Dermis blood vessel endothelial cell (primary cell): Measurements from ENCODE around the gene SRR. TPM values are rescaled to one million over a fixed set of nuclear protein-coding genes. Genes with fewer than 3 reads are reported as not detected.
A peak's percentile ranks its signal among the peaks of the same experiment; 100 is the strongest.

Source experiments
- DNase-seq: peaks from one replicate; pipeline ENCODE4 v3.0.0; 2010
- total RNA-seq: library from RNA; depleted of rRNA; stranded (reverse); fragments of >200 nt; gene quantifications from 2 replicates; pipeline ENCODE4 v1.2.3, GENCODE V29; 2014

The SRR gene
- total RNA-seq, 1 donor from 2014 or later, result 13.6 TPM

DNA sequence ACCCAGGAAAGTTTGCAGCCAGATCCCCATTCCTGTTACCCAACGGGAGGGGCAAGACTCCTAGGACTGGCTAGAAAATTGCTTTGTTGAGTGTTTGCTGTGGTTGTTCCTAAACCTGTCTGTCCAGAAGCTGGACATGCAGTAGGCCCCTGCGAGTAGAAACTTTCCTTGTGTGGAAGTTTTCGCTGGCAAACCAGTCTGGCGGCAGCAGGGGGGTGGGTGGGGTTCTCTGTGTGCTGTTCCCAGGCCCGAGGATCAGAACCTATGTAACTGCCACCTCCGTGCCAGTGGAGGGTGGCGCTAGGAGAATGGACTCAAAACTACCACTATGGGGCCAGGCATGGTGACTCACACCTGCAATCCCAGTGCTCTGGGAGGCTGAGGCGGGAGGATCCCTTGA is 42.7 kb downstream of the SRR start:
- DNase-seq, result no peak

DNA sequence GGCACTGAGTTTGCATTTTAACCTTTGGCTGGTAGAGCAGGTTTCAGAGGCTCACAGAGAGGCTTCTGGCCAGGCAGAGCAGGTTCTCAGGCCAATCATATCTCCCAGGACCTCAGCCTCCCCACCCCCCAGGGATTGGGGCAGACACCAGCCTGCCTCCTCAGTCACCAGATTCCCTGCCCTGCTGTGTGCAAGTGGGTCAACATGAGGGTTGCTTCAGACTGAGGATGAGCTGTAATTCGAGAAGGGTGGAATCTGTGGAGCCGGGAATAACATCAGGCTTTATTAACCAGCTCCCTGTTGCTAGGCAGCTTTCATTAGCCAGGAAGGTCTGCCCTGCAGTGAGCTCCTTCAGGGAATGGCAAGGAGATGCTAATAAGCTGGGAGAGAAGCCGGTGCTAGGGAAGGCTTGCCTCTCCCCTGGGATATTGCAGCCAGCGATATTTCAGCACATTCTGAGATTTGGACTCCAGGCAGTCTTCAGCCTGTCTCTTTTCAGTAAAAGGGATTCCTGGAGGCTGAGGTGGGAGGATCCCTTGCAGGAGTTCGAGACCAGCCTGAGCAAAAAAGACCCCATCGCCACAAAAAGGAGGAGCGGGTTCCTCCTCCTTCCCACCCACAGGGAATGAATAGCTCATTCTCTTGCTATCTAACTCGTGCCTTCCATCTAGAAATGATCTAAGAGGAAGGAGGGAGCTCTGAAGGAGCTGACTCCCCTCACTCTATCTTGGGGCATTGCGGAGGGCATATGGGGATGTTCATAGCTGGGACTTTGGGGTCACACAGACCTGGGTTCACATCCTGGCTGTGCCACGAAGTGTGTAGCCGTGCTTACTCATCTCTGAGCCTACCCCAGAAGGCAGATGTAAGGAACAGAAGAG is 44.3 kb downstream of the SRR start:
- no peak for DNase-seq

DNA sequence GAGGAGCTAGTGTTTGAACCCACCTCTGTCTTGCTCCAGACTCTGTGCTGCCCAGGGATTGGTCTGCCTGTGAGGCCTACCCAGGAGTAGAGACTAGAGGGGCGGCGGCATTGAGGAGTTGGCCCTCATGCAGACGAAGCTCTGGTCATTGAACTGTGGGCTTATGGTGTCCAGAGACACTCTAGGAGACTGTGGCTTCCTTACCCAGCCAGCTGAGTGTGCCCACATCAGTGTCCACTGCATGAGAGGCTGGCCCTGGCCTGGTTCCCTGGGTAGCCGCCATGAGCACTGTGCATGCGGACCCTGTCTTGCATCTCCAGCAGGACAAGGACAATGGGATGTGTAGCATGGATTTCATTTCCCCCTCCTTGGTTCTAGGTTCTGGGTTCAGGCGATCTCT is 47.5 kb downstream of the SRR start:
- no peak for DNase-seq

DNA sequence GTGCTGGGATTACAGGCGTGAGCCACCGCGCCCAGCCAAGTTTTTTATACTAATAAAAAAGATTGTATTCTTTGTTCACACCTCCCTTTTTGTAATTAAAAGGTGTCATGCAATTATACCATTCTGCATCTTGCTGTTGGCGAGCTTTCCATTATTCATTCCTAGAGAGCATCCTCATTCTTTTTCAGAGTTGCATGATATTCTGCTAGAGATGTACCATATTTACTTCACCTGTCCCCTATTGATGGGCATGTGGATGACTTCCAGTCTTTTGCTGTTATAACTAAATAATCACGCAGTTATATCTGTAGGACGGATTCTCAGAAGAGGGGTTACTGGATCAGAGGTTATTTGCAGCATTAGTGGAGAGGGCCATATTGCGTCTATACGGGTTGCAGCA is 50.6 kb downstream of the SRR start:
- no peak for DNase-seq

DNA sequence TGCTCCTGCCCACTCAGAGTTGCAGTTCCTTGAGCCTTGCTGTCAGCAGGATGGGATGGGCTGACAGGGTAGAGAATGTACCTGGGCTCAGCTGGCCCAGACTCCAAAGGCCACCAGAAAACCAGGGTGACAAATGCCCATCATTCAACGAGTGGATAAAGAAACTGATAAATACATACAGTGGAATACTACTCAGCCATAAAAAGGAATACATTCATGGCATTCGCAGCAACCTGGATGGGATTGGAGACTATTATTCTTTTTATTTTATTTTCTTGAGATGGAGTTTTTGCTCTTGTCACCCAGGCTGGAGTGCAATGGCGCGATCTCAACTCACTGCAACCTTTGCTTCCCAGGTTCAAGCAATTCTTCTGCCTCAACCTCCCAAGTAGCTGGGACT is 53.5 kb downstream of the SRR start:
- no peak for DNase-seq

DNA sequence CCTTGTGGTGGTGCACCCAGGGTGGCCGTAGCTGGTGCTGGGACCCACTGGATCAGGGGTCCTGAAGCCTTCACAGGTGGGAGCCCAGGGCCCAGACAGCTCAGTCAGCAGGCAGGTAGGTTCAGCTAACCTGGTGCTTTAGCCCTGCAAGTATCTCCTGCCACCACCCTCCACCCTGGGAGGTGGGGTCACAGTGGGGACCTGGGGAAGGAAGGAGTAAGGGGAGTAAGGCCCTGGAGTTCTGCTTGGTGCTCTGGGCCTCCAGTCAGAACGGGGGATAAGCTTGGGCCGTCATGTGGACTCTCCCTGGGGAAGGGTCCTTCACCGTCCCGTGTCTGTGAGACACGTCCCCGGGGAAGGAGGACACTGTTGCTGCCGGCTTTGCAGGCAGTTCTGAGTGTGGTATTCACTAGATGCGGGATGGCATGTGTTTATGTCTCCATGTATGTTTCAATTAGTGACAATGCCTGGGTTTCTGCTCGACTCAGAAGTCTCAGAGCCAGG is 54.2 kb downstream of the SRR start:
- no peak for DNase-seq

DNA sequence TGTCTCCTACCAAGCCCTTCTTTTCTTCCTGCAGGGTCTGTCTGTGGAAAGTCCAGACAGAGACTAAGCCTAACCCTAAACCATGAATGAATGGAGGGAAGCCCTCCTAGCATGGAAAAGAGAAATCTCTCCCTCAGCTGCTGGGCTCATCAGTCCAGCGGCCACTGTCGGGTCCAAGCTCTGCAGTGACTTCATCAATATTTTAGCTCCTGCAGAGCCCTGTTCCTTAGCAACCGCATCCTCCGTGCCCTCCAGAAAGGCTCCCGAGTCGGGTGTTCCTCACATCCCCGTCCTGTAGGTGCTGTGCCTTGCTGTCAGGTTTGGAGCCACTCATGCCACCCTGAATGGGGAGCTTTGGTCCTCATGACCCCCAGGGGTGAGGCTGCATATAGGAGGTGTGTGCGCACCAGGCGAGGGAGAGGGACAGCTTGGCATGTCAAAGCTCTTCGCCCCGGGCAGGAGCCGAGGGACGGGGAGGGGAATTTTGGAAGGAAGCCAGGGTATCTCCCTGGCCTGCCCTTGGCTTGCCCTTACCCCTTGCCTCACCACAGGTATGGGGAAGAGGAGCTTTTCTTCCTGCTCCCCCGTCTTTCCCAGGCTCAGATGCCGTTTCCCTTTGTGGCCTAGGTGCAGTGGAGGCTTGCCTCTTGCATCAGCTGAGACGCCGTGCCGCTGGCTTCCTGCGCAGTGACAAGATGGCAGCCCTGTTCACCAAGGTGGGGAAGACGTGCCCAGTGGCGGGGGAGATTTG is 57.4 kb downstream of the SRR start:
- no peak for DNase-seq

DNA sequence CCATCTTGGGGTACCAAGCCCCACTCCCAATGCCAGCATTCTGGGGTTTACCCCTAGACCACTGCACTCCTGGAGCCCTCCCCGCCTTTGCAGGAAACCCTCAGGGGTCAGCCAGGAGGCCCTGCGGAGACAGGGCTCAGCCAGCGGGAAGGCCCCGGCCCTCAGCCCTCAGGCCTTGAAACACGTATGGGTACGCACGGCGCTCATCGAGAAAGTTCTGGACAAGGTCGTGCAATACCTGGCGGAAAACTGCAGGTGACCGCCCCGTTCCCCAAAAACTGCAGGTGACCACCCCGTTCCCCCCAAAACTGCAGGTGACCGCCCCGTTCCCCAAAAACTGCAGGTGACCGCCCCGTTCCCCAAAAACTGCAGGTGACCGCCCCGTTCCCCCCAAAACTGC is 58.3 kb downstream of the SRR start:
- no peak for DNase-seq

DNA sequence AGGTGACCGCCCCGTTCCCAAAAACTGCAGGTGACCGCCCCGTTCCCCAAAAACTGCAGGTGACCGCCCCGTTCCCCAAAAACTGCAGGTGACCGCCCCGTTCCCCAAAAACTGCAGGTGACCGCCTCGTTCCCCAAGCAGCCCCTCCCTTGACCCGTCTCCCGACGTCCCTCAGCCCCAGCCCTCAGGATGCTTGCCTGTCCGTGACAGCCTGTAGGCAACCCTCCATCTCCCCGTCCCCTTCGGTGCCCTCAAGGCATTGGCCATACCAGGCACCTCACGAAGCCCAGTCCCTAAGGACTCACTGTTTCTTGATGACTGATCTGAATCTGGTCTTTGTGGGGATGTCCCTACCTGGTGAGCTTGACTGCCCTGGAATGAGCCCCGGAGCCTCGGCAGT is 58.7 kb downstream of the SRR start:
- DNase-seq, result no peak

DNA sequence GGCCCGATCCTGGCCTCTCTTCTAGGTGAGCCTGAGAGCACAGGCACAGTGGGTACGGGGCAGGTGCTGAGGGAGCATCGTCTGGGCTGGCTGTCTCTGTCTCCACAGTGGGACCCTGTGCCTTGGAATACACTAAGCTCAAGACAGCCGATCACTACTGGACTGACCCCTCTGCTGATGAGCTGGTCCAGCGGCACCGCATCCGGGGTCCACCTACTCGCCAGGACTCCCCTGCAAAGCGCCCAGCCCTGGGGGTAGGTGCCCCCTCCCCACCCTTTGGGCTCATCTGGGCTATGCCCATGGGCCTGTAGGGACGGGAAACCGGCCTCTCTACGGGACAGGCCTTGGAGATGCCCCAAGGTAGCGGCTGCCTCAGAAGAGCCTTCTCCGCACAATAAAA is 59.1 kb downstream of the SRR start:
- no peak for DNase-seq

DNA sequence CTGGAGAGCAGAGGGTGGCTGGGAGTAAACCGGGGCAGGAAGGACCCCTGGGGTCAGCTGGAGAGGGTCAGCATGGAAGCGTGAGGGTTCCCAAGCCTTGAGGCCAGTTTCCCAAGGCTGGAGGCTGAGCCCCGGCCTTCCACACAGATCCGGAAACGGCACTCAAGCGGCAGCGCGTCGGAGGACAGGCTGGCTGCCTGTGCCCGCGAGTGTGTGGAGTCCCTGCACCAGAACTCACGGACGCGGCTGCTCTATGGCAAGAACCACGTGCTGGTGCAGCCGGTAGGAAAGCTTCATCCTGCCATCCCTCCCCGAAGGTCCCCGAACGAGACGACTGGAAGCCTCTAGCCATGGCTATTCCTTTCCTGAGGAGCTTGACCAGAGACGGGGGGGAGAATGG is 59.6 kb downstream of the SRR start:
- no peak for DNase-seq

DNA sequence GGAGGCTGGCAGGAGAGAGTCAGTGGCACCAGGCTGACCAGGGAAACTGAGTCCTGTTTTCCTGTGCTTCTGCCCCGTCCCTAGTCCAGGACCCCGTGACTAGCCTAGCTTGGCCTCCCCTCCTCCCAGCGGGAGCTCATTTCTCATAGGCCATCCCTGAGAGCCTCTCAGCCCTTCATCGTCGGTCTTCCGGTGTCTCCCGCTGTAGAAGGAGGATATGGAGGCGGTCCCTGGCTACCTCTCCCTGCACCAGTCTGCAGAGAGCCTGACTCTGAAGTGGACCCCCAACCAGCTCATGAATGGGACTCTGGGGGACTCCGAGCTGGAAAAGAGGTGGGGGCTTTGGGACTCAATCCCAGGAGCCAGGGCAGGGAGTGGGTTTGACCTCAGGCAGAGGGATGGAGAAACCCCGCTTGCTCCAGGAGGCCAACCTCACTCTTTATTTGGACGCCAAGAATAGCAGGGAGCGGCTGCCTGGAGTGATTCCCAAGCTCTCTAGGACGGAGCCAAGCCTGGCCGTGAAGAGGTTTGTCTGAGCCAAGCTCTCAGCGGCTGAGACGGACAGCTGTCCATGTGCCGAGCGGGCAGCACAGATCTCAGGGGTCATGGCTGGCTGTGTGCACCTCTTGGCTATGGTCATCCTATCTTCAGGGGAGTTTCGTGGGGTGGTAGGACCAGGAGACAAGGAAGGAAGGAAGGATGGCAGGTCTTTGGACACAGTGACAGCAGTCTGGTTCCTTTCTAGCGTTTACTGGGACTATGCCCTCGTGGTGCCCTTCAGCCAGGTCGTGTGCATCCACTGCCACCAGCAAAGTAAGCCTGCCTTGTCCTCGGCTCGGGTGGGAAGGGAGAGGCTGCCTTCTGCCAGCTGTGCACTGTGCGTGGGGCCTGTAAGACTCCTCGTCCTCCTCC is 60.4 kb downstream of the SRR start:
- no peak for DNase-seq

DNA sequence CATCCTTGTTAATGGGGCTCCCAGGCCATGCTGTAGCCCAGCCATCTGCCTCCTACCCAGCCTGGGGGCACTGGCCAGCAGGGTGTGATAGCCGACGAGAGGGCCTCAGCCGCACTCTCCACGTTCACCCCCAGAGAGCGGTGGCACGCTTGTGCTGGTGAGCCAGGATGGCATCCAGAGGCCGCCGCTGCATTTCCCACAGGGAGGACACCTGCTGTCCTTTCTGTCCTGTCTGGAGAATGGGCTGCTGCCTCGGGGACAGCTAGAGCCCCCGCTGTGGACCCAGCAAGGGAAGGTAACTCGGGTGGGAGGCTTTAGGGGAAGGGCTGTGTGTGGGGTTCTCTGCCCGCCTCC is 61.0 kb downstream of the SRR start:
- no peak for DNase-seq

DNA sequence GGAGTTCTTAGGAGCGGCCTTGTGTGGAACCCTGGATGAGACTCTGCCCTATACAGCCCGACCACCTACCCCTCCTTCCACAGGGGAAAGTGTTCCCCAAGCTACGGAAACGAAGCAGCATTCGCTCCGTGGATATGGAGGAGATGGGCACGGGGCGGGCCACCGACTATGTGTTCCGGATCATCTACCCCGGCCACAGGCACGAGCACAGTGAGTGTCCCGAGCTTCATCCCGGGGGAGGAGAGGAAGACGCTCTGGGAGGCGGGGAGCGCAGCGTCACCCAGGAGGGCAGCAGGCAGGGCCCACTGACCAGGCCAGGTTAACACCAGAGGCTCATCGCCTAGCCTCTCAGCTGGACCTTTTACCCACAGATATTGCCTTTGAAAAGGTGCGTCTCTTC is 61.4 kb downstream of the SRR start:
- no peak for DNase-seq

DNA sequence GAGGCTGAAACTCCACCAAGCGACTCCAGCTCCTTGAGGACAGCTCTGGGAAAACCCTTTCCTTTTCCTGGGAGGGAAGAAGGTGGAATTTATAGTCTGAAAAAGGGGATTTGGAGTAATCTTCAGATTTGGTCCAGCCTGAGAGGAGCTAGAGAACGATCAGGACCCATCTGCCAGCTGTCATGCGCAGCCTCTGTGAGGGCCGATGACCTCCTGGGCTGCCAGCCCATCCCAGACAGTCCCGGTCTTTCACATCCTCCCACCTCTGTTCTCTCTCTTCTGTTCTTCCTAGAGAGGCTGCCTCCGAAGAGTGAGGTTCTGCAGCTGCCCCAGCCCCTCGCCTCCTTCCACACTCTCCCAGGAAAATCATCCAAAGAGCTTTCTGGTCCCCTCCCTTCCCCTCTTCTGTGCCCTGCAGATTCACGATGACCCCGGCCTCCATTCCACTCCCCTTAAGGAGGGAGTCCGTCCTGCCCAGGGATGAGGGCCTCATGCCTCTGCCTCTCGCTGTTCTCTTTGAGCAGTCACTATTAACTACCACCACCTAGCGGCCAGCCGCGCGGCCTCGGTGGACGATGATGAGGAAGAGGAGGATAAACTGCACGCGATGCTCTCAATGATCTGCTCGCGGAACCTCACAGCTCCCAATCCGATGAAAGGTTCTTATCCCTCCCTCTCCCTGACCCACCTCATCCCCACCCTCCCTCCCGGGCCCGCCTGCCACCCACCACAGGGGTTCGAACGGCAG is 63.2 kb downstream of the SRR start:
- DNase-seq, result no peak

DNA sequence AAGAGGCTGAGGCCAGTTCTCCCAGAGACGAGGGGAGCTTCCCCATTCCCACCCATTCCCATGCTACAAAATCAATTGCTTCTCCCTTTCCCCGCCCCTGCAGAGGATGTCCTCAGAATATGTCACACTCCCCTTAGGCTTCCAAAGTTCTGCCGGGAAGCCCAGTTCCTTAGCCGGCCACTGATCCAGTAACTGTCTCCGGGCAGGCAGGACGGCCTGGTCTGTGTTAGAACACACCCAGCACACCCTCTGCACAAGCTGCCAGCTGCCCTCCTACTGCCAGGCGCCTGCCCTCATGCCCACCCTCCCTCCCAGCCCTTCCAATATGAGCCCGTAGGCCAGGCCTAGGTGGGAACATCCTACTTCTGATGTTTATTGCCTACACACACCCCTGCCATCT is 64.6 kb downstream of the SRR start:
- DNase-seq, result no peak

DNA sequence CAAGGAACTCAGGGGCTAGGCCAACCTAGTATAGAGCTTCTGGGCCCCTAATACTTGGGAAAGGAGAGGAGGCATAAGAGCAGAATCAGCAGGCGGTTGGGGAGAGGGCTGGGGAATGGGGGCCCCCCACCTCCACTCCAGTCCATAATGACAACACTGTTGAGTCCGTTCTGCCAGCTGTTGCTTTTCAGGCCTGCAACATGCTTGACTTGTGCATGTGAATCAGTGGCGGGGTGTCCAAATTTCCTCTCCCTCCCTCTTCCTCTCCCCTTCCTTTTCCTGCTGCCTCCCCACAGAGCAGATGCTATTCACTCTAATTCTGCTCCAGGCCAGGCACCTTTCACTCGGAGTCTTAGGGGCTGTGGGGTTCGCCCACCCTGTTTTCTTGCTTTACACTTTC is 65.3 kb downstream of the SRR start:
- peak; percentile 28 for DNase-seq

DNA sequence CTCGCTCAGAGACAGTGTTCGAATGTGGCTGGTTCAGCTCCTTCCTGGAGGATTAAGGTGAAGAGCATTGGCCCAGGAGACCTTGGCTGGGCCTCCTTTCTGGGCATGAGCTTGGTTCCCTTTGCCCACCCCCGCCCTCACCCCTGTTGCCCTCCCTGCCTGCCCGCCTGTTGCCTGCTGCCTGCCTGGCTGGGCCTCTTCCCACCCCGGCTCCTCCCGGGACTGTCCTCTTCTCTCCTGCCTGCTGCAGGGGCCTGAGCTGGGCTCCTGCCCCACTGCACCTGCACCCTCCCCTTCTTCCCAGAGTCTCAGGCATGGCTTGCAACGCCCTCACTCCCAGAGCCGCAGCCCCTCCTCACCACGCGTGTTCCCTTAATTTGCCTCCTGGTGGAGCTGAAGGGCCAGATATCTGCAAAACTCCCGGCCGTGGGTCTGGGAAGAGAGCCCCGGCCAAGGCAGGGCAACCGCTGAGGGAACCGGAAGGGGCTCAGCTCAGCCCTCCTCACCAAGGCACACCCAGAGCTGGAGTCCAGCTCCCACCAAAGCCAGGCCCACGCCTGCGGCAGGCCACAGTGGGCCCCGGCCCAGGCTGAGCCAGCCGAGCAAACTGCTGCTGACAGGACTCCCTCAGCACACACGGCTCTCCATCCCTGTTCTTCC is 65.9 kb downstream of the SRR start:
- DNase-seq, result no peak

DNA sequence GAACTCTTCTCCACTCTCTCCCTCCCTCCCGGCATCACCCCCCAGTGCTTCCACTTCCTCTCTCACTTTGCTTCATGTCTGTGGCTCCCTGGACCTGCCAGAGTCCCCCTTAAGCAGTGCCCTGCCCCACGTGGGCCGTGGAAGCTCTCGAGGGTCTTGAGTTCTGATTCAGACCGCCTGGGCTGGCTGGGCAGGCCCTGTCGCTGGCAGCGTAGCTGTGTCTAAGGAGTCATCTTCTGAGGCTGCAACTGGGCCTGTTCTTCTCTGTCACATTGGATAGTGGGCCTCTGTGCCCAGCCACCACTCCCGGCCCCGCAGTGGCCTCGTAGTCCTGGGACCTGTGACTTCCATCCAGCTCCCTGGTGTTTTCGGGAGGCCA is 66.5 kb downstream of the SRR start:
- no peak for DNase-seq

DNA sequence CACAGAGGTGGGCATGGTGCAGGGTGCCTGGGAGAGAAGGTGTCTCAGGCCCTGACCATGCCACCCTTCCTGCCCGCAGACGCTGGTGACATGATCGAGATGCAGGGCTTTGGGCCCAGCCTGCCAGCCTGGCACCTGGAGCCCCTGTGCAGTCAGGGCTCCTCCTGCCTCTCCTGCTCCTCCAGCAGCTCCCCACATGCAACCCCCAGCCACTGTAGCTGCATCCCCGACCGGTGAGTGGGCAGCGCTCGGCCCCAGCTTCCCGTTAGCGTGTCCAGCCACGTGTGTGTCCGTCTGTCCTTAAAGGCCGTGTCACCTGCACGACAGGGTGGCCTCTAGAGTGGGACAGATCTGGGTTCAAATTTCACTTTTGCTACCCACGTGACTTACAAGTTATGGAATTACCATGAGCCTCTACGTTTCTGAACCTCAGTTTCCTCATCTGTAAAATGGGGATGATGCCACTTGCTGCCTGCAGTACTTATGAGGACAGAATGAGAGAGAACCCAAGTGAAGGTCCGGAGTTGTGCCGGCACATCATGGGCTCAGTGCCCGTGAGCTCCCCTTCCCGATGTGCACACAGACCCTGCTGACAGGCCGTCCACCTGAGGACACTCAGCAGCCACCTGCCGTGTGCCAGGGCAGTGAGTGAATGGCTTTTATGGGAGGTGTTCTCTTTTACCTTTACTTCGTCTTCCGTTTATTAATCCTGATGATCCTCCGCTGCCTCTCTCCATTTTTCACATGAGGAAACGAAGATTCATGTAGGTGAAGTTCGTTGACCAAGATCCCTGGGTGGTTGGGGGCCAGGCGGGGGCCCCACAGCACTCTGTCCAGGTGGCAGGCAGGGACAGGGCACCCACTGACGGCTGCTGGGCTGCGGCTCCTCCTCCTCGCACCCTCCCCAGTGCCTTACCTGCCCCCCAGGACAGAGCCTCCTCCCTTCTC is 67.7 kb downstream of the SRR start:
- no peak for DNase-seq

DNA sequence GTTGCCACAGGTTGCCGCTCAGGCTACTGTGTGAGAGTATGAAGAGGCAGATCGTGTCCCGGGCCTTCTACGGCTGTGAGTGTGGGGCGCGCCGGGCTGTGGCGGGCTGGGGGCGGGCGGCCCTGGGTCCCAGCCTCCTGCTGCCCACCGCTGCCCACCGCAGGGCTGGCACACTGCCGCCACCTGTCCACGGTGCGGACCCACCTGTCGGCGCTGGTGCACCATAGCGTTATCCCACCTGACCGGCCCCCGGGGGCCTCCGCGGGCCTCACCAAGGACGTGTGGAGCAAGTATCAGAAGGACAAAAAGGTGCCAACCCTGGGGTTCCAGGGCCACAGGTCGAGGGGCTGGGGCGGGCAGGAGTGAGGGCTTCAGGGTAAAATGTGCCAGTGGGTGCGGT is 68.4 kb downstream of the SRR start:
- no peak for DNase-seq
